Measurements from ENCODE around the gene PSMB1. TPM values are rescaled to one million over a fixed set of nuclear protein-coding genes. Genes with fewer than 3 reads are reported as not detected.
A peak's percentile ranks its signal among the peaks of the same experiment; 100 is the strongest.

The PSMB1 gene
- total and polyA plus RNA-seq, 9 of the 15 experiments (the other 6 are each of a cell fraction or from before 2014, with no cell fraction given): 447 to 2,953 (median 884) TPM

DNA sequence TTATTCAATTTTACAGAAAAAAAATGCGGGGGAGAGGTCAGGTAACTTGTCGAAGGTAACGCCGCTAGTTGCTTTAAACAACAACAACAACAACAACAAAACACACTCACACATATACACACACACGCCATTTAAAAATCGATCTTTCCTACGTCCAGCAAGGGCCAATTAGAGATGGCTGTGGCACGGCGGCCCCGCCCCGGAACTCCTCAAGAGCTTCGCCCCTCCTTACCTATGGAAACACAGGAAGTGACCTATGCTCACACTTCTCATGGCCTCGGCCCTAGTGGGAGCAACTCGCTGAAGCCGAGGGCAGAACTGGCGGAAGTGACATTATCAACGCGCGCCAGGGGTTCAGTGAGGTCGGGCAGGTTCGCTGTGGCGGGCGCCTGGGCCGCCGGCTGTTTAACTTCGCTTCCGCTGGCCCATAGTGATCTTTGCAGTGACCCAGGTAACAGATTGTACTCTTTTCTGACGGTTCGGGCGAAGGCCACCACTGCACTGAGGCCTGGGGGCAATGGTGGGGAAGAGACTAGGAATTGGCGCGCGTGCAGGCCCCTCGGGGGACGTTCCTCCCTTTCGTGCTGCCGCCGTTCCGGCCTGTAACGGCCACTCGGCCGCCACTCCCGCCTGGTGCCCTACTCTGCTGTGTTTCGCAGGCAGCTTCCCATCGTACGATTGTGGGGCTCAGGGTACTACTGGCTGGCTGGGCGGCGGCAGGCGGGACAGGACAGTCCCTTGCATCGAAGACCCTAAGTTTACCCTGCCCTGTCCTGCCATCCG lies 1.1 kb upstream of the PSMB1 start, which contains the start of gene TBP (continued):
- TF ChIP-seq, protein P1, sequence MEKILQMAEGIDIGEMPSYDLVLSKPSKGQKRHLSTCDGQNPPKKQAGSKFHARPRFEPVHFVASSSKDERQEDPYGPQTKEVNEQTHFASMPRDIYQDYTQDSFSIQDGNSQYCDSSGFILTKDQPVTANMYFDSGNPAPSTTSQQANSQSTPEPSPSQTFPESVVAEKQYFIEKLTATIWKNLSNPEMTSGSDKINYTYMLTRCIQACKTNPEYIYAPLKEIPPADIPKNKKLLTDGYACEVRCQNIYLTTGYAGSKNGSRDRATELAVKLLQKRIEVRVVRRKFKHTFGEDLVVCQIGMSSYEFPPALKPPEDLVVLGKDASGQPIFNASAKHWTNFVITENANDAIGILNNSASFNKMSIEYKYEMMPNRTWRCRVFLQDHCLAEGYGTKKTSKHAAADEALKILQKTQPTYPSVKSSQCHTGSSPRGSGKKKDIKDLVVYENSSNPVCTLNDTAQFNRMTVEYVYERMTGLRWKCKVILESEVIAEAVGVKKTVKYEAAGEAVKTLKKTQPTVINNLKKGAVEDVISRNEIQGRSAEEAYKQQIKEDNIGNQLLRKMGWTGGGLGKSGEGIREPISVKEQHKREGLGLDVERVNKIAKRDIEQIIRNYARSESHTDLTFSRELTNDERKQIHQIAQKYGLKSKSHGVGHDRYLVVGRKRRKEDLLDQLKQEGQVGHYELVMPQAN (IDR thresholded peaks at IDR 0.05; ENCODE audit: borderline replicate concordance): peak; percentile 90
- TF ChIP-seq, protein P2, sequence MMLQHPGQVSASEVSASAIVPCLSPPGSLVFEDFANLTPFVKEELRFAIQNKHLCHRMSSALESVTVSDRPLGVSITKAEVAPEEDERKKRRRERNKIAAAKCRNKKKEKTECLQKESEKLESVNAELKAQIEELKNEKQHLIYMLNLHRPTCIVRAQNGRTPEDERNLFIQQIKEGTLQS (IDR thresholded peaks at IDR 0.05): peak; percentile 13; the same call in 1 of the 2 replicates
- TF ChIP-seq, protein P2 (CRISPR knock-in tag; conservative IDR thresholded peaks at IDR 0.05): peak; percentile 82
- TF ChIP-seq ZNF274 (IDR thresholded peaks at IDR 0.05; ENCODE audit: borderline replicate concordance, low read depth, low read length): no peak
- TF ChIP-seq, protein P3, sequence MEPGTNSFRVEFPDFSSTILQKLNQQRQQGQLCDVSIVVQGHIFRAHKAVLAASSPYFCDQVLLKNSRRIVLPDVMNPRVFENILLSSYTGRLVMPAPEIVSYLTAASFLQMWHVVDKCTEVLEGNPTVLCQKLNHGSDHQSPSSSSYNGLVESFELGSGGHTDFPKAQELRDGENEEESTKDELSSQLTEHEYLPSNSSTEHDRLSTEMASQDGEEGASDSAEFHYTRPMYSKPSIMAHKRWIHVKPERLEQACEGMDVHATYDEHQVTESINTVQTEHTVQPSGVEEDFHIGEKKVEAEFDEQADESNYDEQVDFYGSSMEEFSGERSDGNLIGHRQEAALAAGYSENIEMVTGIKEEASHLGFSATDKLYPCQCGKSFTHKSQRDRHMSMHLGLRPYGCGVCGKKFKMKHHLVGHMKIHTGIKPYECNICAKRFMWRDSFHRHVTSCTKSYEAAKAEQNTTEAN (CRISPR knock-in tag; IDR thresholded peaks at IDR 0.05): 0 out of 2 replicates have a peak, but pooled peaks have one; percentile 18
- peak; percentile 69; the same call in 1 of the 2 replicates for TF ChIP-seq IRF2 (CRISPR knock-in tag; IDR thresholded peaks at IDR 0.05)
- TF ChIP-seq, protein P4, sequence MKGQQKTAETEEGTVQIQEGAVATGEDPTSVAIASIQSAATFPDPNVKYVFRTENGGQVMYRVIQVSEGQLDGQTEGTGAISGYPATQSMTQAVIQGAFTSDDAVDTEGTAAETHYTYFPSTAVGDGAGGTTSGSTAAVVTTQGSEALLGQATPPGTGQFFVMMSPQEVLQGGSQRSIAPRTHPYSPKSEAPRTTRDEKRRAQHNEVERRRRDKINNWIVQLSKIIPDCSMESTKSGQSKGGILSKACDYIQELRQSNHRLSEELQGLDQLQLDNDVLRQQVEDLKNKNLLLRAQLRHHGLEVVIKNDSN (CRISPR knock-in tag; IDR thresholded peaks at IDR 0.05): peak; percentile 44
- TF ChIP-seq RBFOX2 (IDR thresholded peaks at IDR 0.05; ENCODE audit: low read depth, low read length): peak; percentile 94
- TF ChIP-seq ZNF766 (CRISPR knock-in tag; conservative IDR thresholded peaks at IDR 0.05): peak; percentile 53
- peak; percentile 90 to 95 for TF ChIP-seq FOXK2 (conservative IDR thresholded peaks at IDR 0.05 in 1 of 2, IDR thresholded peaks at IDR 0.05 in 1 of 2; ENCODE audit: low read depth in 2 of 2)
- TF ChIP-seq RBM17 (IDR thresholded peaks at IDR 0.05; ENCODE audit: borderline replicate concordance, low read depth, low read length): no peak
- peak; percentile 58 for TF ChIP-seq XRCC5 (IDR thresholded peaks at IDR 0.05; ENCODE audit: low read depth, low read length)
- TF ChIP-seq TBP (optimal IDR thresholded peaks at IDR 0.05; ENCODE audit: low read depth, low read length): peak; percentile 85
- TF ChIP-seq ZBTB8A (IDR thresholded peaks at IDR 0.05; ENCODE audit: partially characterized antibody): no peak
- TF ChIP-seq KDM2B (CRISPR knock-in tag; IDR thresholded peaks at IDR 0.05): peak; percentile 27; the same call in 1 of the 2 replicates
- peak; percentile 99 for TF ChIP-seq CREB1 (IDR thresholded peaks at IDR 0.05)
- TF ChIP-seq CREB1 (CRISPR knock-in tag; IDR thresholded peaks at IDR 0.05): peak; percentile 99
- TF ChIP-seq NFATC3 (IDR thresholded peaks at IDR 0.05): 0 out of 2 replicates have a peak, but pooled peaks have one; percentile 7
- peak; percentile 36; the same call in 1 of the 2 replicates for TF ChIP-seq MTA2 (IDR thresholded peaks at IDR 0.05; ENCODE audit: low read depth)
- TF ChIP-seq ZKSCAN8 (CRISPR knock-in tag; IDR thresholded peaks at IDR 0.05): no peak
- TF ChIP-seq ZNF12 (CRISPR knock-in tag; IDR thresholded peaks at IDR 0.05): no peak
- no peak for TF ChIP-seq CBFA2T3 (IDR thresholded peaks at IDR 0.05)
- TF ChIP-seq BHLHE40 (IDR thresholded peaks at IDR 0.05; ENCODE audit: low read length): peak; percentile 39
- no peak for TF ChIP-seq ZNF586 (CRISPR knock-in tag; conservative IDR thresholded peaks at IDR 0.05)
- TF ChIP-seq MTA3 (IDR thresholded peaks at IDR 0.05; ENCODE audit: borderline replicate concordance): peak; percentile 78; the same call in 1 of the 2 replicates

Measured in K562 (cell line).